NCI-H2081 (cell line): ENCODE measurements around the gene MSANTD7.
"Not testable (repeated sequence)": the region's sequence is repeated elsewhere in the genome, so short reads cannot be mapped to it uniquely, and the experiment has no call there.

Source experiments
- DNase-seq, 2 experiments: peaks; one replicate each; lab custom pipeline; 2025; lab: John Stamatoyannopoulos, UW

MSANTD7 gene

DNA sequence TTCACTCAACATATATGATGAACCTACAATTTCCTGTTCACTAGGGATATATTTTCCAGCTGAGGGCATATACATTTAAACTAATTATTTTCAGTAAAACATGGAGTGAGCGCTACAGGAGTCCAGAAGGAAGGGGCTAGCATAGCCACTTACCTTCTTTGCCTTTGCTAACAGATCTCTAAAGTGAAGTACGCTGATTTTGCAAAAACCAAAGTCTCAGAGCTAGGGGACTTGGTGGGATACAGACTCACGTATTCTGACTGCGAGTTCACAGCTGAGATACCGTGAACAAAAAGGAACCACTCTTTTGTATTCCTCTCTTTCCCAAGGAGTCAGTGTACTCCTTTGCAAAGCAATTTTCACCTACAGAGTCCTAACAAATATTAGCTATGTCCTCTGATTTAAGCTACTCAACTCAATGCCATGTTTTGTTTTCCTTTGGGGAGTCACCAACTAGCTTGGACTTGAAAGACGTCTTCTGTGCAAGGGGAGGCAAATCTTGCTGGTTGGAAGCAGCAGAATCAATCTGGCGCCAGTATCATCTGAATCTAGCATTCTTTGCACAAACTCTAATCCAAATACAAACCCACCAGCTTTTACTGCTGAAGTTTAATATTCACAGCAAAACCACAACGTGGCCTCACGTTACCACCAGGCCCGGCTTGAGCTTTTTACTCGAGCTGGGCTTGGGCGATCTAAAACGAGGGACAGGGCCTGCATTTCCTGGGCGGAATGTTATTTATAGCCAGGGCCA is 926 bp upstream of the MSANTD7 start:
- no peak for DNase-seq

DNA sequence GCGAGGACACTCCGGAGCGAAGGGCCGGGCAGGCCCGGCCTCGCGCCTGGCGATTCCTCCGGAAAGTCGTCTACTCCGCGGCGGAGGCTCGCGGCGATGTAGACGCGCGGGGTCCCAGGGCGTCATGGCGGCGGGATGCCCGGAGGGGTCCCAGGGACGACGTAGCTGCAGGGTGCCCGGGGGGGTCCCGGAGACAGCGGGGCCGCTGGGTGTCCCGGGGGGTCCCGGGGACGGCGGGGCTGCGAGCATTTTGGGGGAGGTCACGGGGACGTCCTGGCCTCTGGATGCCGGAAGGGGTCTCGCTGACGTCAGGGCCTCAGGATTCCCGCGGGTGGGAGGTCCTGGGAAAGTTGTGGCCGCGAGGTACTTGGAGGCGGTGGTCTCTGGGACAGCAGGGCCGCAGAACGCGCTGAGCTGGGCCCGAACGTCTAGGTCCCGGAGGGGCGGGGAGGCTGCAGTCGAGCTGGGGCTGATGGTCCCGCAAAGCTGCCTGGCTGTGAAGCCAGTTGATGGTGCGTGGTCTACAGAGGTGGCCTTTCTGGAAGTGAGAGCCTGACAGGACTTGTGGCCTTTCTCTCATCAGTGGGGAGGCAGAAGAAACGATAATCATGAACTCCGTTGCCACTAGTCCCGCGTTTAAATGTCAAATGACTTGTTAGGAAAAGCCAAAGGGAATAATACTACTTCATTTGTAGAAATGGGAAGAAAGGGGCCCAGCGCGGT is 637 bp downstream of the MSANTD7 start:
- no peak for DNase-seq

DNA sequence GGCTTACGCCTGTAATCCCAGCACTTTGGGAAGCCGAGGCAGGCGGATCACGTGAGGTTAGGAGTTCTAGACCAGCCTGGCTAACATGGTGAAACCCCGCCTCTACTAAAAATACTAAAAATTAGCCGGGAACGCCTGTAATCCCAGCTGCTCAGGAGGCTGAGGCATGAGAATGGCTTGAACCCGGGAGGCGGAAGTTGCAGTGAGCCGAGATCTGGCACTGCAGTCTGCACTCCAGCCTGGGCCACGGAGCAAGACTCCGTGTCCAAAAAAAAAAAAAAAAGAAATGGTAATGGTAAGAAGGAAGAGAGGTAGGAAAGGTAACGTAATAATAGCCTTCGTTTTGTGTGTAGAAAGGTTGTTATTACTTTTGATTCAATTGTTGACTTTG is 1.2 kb downstream of the MSANTD7 start:
- DNase-seq, result peak in 1 of 2 experiments; percentile 27

DNA sequence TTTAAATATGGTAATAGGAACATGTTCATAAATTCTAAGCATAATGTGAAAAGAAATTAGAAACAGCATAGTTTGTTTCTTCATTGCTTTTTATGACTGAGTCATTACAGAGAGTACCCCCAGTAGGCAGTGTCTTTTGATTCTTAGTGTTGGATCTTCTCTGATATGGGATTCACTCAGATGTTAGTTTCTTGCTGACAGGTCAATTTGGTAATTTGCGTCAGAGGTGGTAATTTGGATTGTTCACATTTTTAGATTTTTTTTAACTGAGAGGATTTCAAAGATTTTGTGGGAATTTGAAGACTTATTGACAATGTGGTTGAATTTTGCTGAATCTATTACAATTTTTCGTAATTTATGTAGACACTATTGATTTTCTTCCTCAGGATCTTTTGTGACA is 2.1 kb downstream of the MSANTD7 start:
- DNase-seq, result no peak

DNA sequence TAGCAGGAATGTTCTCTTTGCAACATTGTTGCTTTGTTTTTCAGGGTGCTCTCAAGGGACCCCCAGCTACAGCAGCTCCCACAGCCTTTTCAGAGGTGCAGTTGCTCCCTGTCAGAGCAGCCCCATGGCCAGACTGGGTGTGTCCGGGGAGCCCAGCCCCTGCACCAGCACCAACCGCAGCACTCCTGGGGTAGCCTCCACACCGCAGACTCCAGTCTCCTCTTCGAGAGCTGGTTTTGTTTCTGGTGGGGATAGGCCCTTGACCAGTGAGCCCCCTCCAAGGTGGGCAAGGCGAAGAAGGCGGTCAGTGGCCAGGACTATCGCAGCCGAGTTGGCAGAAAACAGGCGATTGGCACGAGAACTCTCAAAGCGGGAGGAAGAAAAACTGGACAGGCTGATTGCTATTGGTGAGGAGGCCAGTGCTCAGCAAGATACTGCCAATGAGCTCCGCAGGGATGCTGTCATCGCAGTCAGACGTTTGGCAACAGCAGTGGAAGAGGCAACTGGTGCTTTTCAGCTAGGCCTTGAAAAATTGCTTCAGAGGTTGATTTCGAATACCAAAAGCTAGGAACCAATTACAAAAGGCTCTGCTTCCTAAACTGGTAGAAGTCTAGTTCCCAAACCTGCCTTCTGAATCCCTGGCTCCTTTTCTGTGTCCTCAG is 5.4 kb downstream of the MSANTD7 start:
- DNase-seq, result no peak

DNA sequence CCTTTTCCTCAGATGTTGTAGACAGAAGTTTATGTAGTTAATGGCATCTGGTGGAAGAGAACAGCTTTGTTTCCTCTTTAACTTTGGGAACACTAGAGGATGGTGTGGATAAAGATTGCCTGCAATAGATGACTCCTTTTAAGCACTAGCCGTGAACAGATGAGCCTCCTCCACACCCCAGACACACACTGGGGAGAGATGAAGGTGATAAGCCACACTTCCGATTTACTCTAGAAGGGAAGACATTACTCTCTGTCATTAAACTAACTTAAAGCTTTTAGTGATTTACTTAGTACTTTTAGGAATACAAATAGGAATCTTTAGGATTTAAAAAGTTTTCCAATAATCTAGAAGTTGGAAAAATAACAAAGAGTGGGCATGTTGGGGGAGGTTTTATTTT is 6.8 kb downstream of the MSANTD7 start:
- DNase-seq, result no peak

DNA sequence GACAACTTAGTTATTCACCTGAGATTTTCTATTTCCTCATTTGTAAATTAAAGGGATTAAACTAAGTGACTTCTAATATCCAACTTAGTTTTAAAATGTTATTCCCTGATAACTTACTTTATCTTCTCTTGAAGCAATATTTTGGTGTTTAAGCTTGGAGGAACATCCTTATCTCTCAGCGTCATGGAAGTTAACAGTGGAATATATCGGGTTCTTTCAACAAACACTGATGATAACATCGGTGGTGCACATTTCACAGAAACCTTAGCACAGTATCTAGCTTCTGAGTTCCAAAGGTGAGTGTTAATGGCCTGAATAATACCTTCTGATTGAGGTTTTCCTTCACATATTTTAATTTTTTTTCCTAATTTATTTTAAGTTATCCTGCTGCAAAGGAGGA is 14.1 kb downstream of the MSANTD7 start:
- DNase-seq, result no peak

DNA sequence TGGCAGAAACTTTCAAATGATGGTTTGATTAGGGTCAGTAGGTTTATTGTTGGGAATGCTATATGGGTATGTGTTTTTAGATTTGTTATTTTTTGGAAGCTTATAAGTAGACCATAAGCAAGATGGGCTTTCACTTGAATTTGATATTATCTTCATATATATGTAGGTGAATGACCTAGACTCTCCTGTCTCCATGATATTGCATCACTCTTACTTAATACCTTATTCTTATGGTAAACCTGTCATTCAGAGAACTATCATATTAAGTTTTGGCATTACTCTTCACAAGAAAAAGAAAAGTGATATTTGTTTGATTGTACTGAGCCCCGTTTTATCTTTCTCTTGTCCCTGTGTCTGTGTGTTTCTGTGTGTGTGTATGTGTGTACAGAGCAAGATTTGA is 17.3 kb downstream of the MSANTD7 start:
- DNase-seq, result no peak

DNA sequence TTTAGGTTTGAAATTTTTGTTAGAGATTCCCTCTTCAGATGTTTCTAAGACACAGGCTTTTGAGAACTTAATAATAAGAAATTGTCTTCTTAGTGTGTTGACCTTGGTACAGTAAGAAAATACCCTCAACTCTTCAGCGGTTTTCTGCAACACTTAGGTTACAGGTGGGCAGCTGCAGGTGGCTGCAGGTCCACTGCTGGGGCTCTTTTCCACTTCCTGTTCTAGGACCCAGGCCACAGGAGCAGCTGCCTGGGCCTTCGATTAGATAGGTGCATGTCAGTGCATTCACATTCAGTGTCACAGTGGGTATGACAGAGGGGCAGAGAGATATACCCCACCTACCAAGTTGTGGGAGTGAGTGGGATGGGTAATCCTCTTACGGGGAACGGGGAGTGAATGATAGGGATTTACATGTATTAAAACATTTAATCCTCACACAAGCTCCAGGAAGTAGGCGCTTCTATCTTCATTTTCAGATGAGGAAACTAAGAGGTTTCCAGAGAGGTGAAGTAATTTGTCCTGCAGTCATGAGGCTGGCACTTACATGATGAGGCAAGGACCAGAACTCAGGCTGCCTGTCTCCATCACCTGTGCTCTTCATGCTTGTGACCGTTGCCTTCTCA is 20.3 kb downstream of the MSANTD7 start:
- no peak for DNase-seq

DNA sequence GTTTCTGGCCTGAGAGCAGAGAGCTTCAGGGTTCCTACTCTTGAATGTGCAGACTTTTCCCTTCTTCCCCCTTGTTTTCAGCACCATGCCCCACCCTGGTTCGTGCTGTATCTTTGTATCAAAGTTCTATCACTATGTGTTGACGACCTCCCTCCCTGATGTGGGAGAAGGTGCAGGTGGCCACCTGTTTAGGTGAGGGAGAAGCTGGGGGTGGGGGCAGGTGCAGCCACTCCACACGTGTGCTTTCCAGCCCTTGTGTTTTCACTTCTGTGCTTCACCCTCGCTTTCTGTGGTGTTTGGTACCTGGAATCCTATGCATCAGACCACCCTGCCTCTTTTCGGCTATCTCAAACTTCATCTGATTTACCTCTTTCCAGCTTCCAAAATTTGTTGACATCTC is 20.9 kb downstream of the MSANTD7 start:
- no peak for DNase-seq

DNA sequence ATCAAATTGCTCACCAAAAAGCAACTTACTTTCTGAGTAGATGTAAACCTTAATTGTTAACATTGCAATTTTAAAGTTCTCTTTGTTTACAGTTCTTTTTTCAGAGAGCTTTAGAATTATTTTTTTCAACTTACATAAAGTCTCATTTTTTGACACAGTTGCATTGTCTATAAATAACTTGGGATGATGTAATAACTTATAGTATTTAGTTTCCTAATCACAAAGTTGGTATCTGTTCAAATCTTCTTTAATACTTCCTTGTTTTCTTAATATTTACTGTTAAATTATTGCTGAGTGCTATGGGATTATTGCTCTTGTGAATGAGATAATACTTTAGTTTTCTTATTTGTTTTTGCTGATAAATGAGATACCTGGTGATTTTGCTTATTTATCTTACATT is 21.7 kb downstream of the MSANTD7 start:
- no peak for DNase-seq

DNA sequence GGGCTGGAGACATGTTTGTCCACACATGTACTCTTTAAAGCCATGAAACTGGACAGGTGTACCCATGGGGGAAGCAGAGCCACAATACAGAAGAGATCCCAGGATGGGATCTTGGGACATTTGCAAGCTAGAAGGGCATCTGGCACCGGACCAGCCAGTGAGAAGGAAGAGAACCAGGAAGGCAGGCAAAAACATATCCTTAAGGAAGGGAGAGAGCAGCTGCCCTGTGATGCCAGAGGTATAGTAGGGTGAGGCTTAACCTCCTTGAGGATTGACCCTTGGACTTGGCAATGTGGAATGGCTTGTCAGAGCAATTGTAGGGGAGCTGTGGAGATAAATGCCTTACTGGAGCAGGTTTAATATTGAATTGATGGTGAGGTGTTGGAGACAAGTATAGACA is 22.7 kb downstream of the MSANTD7 start:
- no peak for DNase-seq

DNA sequence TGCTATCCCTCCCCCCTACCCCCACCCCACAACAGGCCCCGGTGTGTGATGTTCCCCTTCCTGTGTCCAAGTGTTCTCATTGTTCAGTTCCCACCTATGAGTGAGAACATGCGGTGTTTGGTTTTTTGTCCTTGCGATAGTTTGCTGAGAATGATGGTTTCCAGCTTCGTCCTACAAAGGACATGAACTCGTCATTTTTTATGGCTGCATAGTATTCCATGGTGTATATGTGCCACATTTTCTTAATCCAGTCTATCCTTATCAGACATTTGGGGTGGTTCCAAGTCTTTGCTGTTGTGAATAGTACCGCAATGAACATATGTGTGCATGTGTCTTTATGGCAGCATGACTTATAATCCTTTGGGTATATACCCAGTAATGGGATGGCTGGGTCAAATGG is 26.4 kb downstream of the MSANTD7 start:
- not testable (repeated sequence) for DNase-seq

DNA sequence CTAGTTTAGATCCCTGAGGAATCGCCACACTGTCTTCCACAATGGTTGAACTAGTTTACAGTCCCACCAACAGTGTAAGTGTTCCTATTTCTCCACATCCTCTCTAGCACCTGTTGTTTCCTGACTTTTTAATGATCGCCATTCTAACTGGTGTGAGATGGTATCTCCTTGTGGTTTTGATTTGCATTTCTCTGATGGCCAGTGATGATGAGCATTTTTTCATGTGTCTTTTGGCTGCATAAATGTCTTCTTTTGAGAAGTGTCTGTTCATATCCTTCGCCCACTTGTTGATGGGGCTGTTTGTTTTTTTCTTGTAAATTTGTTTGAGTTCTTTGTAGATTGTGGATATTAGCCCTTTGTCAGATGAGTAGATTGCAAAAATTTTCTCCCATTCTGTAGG is 26.8 kb downstream of the MSANTD7 start:
- DNase-seq, result not testable (repeated sequence)

DNA sequence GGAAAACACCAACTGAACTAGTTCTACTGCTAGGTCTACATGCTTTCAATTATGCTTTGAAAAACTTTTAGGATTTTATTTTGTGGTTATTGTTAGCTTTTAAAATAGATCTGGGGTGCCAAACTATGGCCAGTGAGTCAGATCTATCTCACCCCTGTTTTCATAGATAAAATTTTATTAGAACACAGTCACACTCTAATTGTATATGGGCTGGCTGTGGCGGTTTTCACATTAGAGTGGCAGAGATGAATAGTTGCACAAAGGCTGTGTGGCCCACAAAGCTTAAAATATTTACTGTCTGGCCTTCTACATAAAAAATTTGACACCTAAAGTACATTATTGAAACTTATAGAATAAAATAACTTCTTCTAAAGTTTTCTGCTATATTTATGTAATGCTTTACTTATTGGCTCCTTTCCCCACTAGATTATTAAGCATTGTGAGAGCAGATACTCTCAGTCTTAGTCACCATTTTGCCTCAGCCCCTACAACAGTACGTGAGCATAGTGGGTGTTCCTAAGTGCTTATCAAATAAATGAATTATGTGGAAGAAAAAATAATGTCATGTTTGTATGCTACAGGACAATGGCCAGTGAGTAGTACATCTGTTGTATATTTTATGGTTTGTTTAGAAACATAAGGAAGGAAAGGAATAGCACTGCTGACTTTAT is 35.1 kb downstream of the MSANTD7 start:
- no peak for DNase-seq

DNA sequence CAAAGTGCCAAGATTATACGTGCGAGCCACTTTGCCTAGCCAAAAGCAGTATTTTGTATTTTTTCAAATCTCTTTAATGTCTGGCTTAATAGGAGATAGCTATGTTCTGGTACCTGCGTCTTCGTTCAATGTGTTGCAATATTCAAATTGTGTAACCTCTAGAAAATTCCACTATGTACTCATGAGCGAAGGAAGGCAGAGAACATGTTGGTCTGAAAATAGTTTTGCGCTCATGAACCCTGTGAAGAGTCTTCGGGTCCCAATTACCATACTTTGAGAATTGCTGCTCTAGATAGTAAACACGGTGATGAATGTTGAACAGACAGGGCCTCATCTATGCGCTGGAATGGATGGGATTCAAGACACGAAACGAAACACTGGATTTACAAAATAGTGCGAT is 37.8 kb downstream of the MSANTD7 start:
- no peak for DNase-seq

DNA sequence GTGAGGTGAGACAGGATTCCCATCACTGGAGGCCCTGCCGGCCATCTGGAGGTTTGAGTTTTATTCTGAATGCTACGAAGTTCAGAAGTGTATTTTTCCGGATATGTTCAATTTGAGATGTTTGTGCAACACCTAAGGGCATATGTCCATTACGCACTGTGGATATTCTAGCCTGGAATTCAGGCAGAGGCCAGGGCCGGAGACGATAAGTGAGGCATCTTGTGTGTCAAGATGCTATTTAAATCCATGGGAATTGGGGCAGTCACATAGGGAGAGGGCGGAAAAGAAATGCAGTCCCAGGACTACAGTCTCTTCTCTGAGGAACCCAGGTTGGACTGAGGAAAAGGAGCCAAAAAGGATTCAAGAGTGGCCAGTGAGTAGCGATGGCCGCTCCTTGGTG is 38.7 kb downstream of the MSANTD7 start:
- no peak for DNase-seq

DNA sequence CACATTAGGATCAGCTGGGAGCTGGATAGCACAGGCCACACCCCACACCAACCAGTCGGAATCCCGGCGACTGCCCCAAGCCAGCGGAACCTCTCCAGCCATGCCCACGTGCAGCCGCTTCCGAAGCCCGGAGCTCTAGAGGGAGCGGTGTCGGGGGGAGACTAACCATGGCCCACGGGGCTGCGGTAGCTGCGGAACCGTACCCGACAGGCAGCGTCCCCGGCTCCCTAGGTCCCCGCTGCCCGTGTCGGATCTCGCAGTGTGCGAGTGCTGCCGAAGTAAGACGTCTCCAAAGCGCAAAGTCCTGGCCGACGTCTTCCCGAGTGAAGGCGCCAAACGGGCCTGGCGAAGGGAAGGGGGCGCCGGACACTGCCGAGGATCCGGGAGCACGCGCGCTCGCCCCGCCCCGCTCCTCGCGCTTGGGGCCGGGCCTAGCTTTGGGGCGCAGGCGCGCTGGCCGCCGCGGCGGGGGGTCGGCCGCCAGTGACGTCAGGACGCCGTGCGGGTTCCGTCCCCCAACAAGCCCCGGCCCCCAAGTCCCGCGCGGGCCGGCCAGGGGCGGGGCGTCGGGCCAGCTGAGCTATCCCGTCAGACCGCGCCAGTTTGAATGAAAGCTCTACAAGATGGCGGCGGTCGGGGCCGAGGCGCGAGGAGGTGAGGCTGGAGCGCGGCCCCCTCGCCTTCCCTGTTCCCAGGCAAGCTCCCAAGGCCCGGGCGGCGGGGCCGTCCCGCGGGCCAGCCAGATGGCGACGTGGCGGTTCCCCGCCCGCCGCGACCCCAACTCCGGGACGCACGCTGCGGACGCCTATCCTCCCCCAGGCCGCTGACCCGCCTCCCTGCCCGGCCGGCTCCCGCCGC is 40.4 kb downstream of the MSANTD7 start, which contains the start of gene SUV39H2:
SUV39H2 (plus strand) TSS at position 601 of the 858 bp plus-strand sequence; CDS start at position 624, 23 bp downstream.
- DNase-seq, result peak; percentile 90 to 93

DNA sequence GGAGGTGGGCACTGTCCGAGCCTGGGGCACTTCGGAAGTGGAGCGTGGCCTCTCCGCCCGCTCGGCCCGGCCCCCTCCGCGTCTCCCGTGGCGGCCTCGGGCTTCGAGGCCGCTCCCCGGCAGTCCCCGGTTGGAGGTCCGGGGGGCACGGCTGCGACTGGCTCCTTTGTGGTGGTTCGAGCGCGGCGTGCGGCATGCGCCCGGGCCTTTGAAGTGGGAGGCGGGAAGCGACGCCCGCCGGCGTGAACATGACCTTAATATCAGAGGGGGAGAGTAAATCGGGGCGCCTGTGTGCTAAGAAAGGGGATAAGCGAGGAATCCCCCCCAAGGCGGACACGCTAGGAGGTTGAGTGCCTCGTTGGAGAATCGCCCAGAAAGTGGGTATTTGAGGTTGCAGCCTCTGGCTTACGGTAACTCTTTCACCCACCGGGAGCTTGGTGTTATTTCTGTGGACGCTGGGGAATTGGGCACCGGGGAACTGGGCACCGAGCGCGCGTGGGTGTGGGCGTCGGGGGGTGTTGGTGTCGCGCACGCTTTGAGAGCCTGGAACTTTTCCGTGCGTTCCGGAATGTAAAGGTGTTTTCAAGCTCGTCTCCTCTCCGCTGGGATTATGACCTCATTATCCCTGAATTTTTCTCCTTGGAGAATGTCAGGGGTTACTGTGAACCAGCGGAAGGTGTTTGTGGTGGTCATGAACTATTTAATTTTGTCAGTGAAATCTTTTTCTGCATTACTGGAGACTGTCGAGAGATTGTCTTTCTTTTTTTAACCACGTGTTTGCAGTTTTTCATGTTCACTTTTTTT is 41.2 kb downstream of the MSANTD7 start:
- peak in 1 of 2 experiments; percentile 13 for DNase-seq

DNA sequence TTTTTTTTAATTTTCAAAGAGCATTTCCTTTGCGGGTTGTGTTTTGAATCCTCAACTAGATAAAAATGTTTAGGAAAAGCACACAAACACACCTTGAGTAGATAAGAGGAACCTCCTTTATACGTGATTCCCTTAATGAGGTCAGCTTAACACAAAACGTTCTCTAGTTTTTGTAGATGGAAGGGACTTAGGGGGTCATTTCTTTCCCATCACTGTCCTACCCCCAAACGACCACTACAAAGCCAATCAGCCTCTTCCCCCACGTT is 41.8 kb downstream of the MSANTD7 start:
- no peak for DNase-seq
